ENCODE results near the gene CXCL16. TPM values are rescaled to one million over a fixed set of nuclear protein-coding genes. Genes with fewer than 3 reads are reported as not detected.

The CXCL16 gene
- total RNA-seq, 4 donors from 2014 or later = 1.0 to 9.1 (median 7.1) TPM

- Histone ChIP-seq H3K36me3 (no peaks in the 10 kb centered on the region), H3K27ac (no peak overlapping the region), H3K27me3 (no peaks in the 10 kb centered on the region), H3K9me3 (no peaks in the 10 kb centered on the region), H3K4me1 (no peaks in the 10 kb centered on the region), H3K4me3 (no peak overlapping the region)
- TF ChIP-seq CTCF (IDR thresholded peaks at IDR 0.05) = no peak
- TF ChIP-seq POLR2A (IDR thresholded peaks at IDR 0.05) = no peak
- intact Hi-C loops (cut with DNase I; ENCODE audit: low total_unique reads) = no loop called here
- DNase-seq = no peak
Observed at GRCh38 chr17:4766723-4767122, 27.0 kb upstream of the CXCL16 start.

- no peak for DNase-seq
- Histone ChIP-seq H3K36me3 (no peaks in the 10 kb centered on the region), H3K9me3 (no peaks in the 10 kb centered on the region), H3K27me3 (no peaks in the 10 kb centered on the region), H3K4me1 (no peaks in the 10 kb centered on the region), H3K4me3 (no peak overlapping the region), H3K27ac (no peak overlapping the region)
- intact Hi-C loops (cut with DNase I; ENCODE audit: low total_unique reads) = no loop called here
- TF ChIP-seq POLR2A (IDR thresholded peaks at IDR 0.05) (no peak), CTCF (IDR thresholded peaks at IDR 0.05) (no peak)
Observed at GRCh38 chr17:4766201-4766600, 26.5 kb upstream of the CXCL16 start.

- Histone ChIP-seq H3K36me3 (no peaks in the 10 kb centered on the region), H3K4me1 (no peaks in the 10 kb centered on the region), H3K27ac (no peak overlapping the region), H3K27me3 (no peaks in the 10 kb centered on the region), H3K9me3 (no peaks in the 10 kb centered on the region), H3K4me3 (no peak overlapping the region)
- DNase-seq = no peak
- TF ChIP-seq POLR2A (IDR thresholded peaks at IDR 0.05) (no peak), CTCF (IDR thresholded peaks at IDR 0.05) (no peak)
- intact Hi-C loops (cut with DNase I; ENCODE audit: low total_unique reads) = no loop called here
Observed at GRCh38 chr17:4764595-4764994, 24.9 kb upstream of the CXCL16 start.

GRCh38 chr17:4759776-4760236 lies 20.1 kb upstream of the CXCL16 start:
- H3K4me1 ChIP-seq = no peaks in the 10 kb centered on the region
- TF ChIP-seq CTCF (IDR thresholded peaks at IDR 0.05) = no peak
- no peak for TF ChIP-seq POLR2A (IDR thresholded peaks at IDR 0.05)
- H3K9me3 ChIP-seq = no peaks in the 10 kb centered on the region
- intact Hi-C loops (cut with DNase I; ENCODE audit: low total_unique reads) = no loop called here
- no peak overlapping the region for H3K4me3 ChIP-seq
- no peaks in the 10 kb centered on the region for H3K36me3 ChIP-seq
- DNase-seq = no peak
- H3K27ac ChIP-seq = no peak overlapping the region
- no peaks in the 10 kb centered on the region for H3K27me3 ChIP-seq

GRCh38 chr17:4753392-4753791 lies 13.7 kb upstream of the CXCL16 start:
- no peaks in the 10 kb centered on the region for H3K36me3 ChIP-seq
- H3K4me3 ChIP-seq = no peak overlapping the region
- no peak for DNase-seq
- H3K9me3 ChIP-seq = no peaks in the 10 kb centered on the region
- intact Hi-C loops (cut with DNase I; ENCODE audit: low total_unique reads) = no loop called here
- no peak overlapping the region for H3K27ac ChIP-seq
- no peaks in the 10 kb centered on the region for H3K4me1 ChIP-seq
- TF ChIP-seq CTCF (IDR thresholded peaks at IDR 0.05) = no peak
- no peak for TF ChIP-seq POLR2A (IDR thresholded peaks at IDR 0.05)
- no peaks in the 10 kb centered on the region for H3K27me3 ChIP-seq

All from uterus (tissue), 4 donors.